HepG2 (cell line): Measurements from ENCODE around the gene ZNF512B.

Source experiments
- ATRX ChIP-seq: sonication (generic); formaldehyde crosslinking; IDR thresholded peaks from 2 replicates; pipeline ENCODE4 v1.4.0; 2020; ENCODE audit warnings: missing genetic modification reagents, borderline replicate concordance
- POLR2A ChIP-seq, 2 experiments: IDR thresholded peaks; 2 replicates each; pipeline ENCODE4 v1.6.1; 2011; ENCODE audit warnings: low read depth in 2 of 2, low read length in 2 of 2, mild to moderate bottlenecking in 1 of 2, moderate library complexity in 1 of 2; ENCODE audit not compliant: insufficient read depth in 1 of 2
- RBM39 ChIP-seq: fragments of 200-400 bp; formaldehyde crosslinking; IDR thresholded peaks from one replicate; pipeline ENCODE4 v1.6.1; 2018; ENCODE audit warnings: antibody characterized with exemption, mild to moderate bottlenecking, low read depth, low read length; ENCODE audit not compliant: poor library complexity, severe bottlenecking
- YY1 ChIP-seq: IDR thresholded peaks from 2 replicates; pipeline ENCODE4 v1.6.1; 2011; ENCODE audit warnings: low read length, low read depth, moderate library complexity, mild to moderate bottlenecking; ENCODE audit not compliant: insufficient read depth, insufficient replicate concordance
- ZFX ChIP-seq: sonication (generic); formaldehyde crosslinking; IDR thresholded peaks from 2 replicates; pipeline ENCODE4 v1.4.0; 2020; ENCODE audit warnings: mild to moderate bottlenecking, low read depth, missing genetic modification reagents, moderate library complexity
- ZNF354B ChIP-seq: sonication (generic); formaldehyde crosslinking; IDR thresholded peaks from 2 replicates; pipeline ENCODE4 v1.8.0; 2022; ENCODE audit warnings: mild to moderate bottlenecking, missing genetic modification reagents

DNA sequence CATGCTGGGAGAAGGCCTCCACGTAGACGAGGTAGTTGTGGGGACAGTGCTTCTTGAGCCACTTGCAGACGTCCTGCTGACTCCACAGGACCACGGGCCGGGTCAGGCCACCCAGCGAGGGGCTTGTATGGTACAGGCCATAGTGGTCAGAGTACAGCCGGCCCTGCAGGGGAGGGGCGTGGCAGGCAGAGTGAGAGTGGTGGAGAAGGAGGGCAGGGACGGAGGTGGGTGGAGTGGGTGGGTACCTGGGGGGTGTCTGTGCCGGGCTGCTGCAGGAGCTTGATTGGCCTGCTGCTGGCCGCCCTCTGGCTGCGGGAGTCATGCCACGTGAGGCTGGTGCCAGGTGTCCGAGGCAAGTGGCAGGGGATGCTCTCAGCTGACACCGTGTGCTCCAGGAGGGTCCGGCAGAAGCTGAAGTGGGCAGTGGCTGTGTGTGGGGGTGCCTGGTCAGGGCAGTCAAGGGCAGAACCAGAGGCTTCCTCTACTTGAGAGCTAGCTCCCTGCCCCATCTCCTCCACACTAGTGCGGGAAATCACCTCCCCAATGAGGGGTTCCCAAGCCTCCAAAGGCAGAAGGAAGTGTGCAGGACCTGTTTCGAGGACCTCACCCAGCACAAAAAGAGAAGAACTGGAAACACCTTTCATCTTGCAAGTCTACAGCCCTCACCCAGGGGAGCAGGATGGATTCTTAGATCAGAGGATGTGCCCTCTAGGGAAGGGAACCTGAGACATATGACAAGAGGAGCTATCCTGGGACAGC, 7.4 kb upstream of the ZNF512B start:
- TF ChIP-seq ZFX, result no peak
- TF ChIP-seq ATRX, result no peak
- no peak for TF ChIP-seq ZNF354B (CRISPR knock-in tag)
- TF ChIP-seq RBM39, result no peak
- TF ChIP-seq YY1, result no peak
- TF ChIP-seq POLR2A (IDR thresholded peaks at IDR 0.05; ENCODE audit: insufficient read depth in 1 of 2, low read depth in 2 of 2, low read length in 2 of 2), result no peak
